Stimulated activated CD8-positive, alpha-beta memory T cell treated with anti-CD3 and anti-CD28 coated beads, Interleukin-7, amount 100 ng/mL, for 1 hour (primary cell): ENCODE data around the gene EMILIN2.

Experiments used
- DNase-seq, 2 donors: peaks; one replicate each; pipeline ENCODE4 v3.0.0-alpha.2; 2020; ENCODE audit warnings: low read depth in 2 of 2

Gene EMILIN2

GRCh38 chr18:2900684-2901422 lies 54.0 kb downstream of the EMILIN2 start:
- no peak for DNase-seq

GRCh38 chr18:2901423-2901985 lies 54.7 kb downstream of the EMILIN2 start:
- no peak for DNase-seq

GRCh38 chr18:2902327-2902726 lies 55.5 kb downstream of the EMILIN2 start:
- DNase-seq, result no peak

- DNase-seq, result no peak
Observed at GRCh38 chr18:2903006-2903405, 56.2 kb downstream of the EMILIN2 start.

GRCh38 chr18:2905854-2906703 lies 59.3 kb downstream of the EMILIN2 start:
- DNase-seq, result peak in 1 of 2 donors; percentile 12

- DNase-seq, result no peak
Observed at GRCh38 chr18:2906704-2907549, 60.1 kb downstream of the EMILIN2 start.

GRCh38 chr18:2907550-2908135 lies 60.8 kb downstream of the EMILIN2 start:
- no peak for DNase-seq

- no peak for DNase-seq
Observed at GRCh38 chr18:2908166-2908945, 61.5 kb downstream of the EMILIN2 start.

- DNase-seq, result no peak
Observed at GRCh38 chr18:2908946-2909335, 62.1 kb downstream of the EMILIN2 start.

GRCh38 chr18:2909431-2910140 lies 62.8 kb downstream of the EMILIN2 start:
- no peak for DNase-seq

- DNase-seq, result no peak
Observed at GRCh38 chr18:2910261-2910660, 63.5 kb downstream of the EMILIN2 start.

- DNase-seq, result no peak
Observed at GRCh38 chr18:2910751-2911425, 64.1 kb downstream of the EMILIN2 start.

- no peak for DNase-seq
Observed at GRCh38 chr18:2911533-2911932, 64.7 kb downstream of the EMILIN2 start.

- DNase-seq, result no peak
Observed at GRCh38 chr18:2912357-2913299, 65.8 kb downstream of the EMILIN2 start.

GRCh38 chr18:2913398-2914005 lies 66.7 kb downstream of the EMILIN2 start:
- DNase-seq, result no peak

GRCh38 chr18:2914185-2914880 lies 67.5 kb downstream of the EMILIN2 start:
- DNase-seq, result no peak

GRCh38 chr18:2914881-2915240 lies 68.1 kb downstream of the EMILIN2 start:
- DNase-seq, result no peak
